Measurements from ENCODE around the gene NF1. TPM values are rescaled to one million over a fixed set of nuclear protein-coding genes. Genes with fewer than 3 reads are reported as not detected.

The NF1 gene
- total RNA-seq, 1 donor from 2014 or later = 66.7 TPM

- Mint-ChIP-seq H3K36me3 (ENCODE audit: unreplicated experiment) (peaks cover 21% of the 10 kb centered on the region), H3K4me1 (ENCODE audit: unreplicated experiment) (no peaks in the 10 kb centered on the region), H3K27ac (ENCODE audit: unreplicated experiment) (no peak overlapping the region), H3K9me3 (ENCODE audit: unreplicated experiment) (peaks cover 10% of the 10 kb centered on the region), H3K4me3 (ENCODE audit: unreplicated experiment) (no peak overlapping the region), H3K27me3 (ENCODE audit: unreplicated experiment) (no peaks in the 10 kb centered on the region)
- TF ChIP-seq CTCF (IDR thresholded peaks at IDR 0.05) = no peak
- DNase-seq (ENCODE audit: extremely low spot score, unreplicated experiment) = no peak
Observed at GRCh38 chr17:31200287-31200686, 105.5 kb downstream of the NF1 start.

- H3K4me1 Mint-ChIP-seq (ENCODE audit: unreplicated experiment) = no peaks in the 10 kb centered on the region
- no peak for TF ChIP-seq CTCF (IDR thresholded peaks at IDR 0.05)
- DNase-seq (ENCODE audit: extremely low spot score, unreplicated experiment) = no peak
- H3K27me3 Mint-ChIP-seq (ENCODE audit: unreplicated experiment) = no peaks in the 10 kb centered on the region
- H3K27ac Mint-ChIP-seq (ENCODE audit: unreplicated experiment) = no peak overlapping the region
- no peak overlapping the region for H3K4me3 Mint-ChIP-seq (ENCODE audit: unreplicated experiment)
- H3K36me3 Mint-ChIP-seq (ENCODE audit: unreplicated experiment) = peaks cover 25% of the 10 kb centered on the region
- H3K9me3 Mint-ChIP-seq (ENCODE audit: unreplicated experiment) = no peaks in the 10 kb centered on the region
Observed at GRCh38 chr17:31202968-31203367, 108.2 kb downstream of the NF1 start.

GRCh38 chr17:31211352-31212012, 116.7 kb downstream of the NF1 start:
- Mint-ChIP-seq H3K27ac (ENCODE audit: unreplicated experiment) (no peak overlapping the region), H3K27me3 (ENCODE audit: unreplicated experiment) (no peaks in the 10 kb centered on the region), H3K36me3 (ENCODE audit: unreplicated experiment) (peaks cover 6% of the 10 kb centered on the region), H3K4me1 (ENCODE audit: unreplicated experiment) (peaks cover 15% of the 10 kb centered on the region), H3K9me3 (ENCODE audit: unreplicated experiment) (no peaks in the 10 kb centered on the region), H3K4me3 (ENCODE audit: unreplicated experiment) (no peak overlapping the region)
- no peak for TF ChIP-seq CTCF (IDR thresholded peaks at IDR 0.05)
- no peak for DNase-seq (ENCODE audit: extremely low spot score, unreplicated experiment)

GRCh38 chr17:31216031-31216751, 121.4 kb downstream of the NF1 start:
- Mint-ChIP-seq H3K9me3 (ENCODE audit: unreplicated experiment) (no peaks in the 10 kb centered on the region), H3K27ac (ENCODE audit: unreplicated experiment) (peak overlapping the region; percentile 63), H3K4me1 (ENCODE audit: unreplicated experiment) (peaks cover 15% of the 10 kb centered on the region), H3K27me3 (ENCODE audit: unreplicated experiment) (no peaks in the 10 kb centered on the region), H3K36me3 (ENCODE audit: unreplicated experiment) (peaks cover 12% of the 10 kb centered on the region), H3K4me3 (ENCODE audit: unreplicated experiment) (no peak overlapping the region)
- no peak for DNase-seq (ENCODE audit: extremely low spot score, unreplicated experiment)
- TF ChIP-seq CTCF (IDR thresholded peaks at IDR 0.05) = peak; percentile 67

GRCh38 chr17:31224366-31224765, 129.6 kb downstream of the NF1 start:
- no peak for DNase-seq (ENCODE audit: extremely low spot score, unreplicated experiment)
- no peaks in the 10 kb centered on the region for H3K9me3 Mint-ChIP-seq (ENCODE audit: unreplicated experiment)
- H3K36me3 Mint-ChIP-seq (ENCODE audit: unreplicated experiment) = peaks cover 38% of the 10 kb centered on the region

More at GRCh38 chr17:31224366-31224765, 129.6 kb downstream of the NF1 start:
- H3K4me3 Mint-ChIP-seq (ENCODE audit: unreplicated experiment) = no peak overlapping the region
- no peaks in the 10 kb centered on the region for H3K4me1 Mint-ChIP-seq (ENCODE audit: unreplicated experiment)
- no peak for TF ChIP-seq CTCF (IDR thresholded peaks at IDR 0.05)
- no peak overlapping the region for H3K27ac Mint-ChIP-seq (ENCODE audit: unreplicated experiment)
- no peaks in the 10 kb centered on the region for H3K27me3 Mint-ChIP-seq (ENCODE audit: unreplicated experiment)

All from osteocyte (in vitro differentiated cells).